HG02588 (cell line): ENCODE measurements around the gene THSD7B.

Source experiments
- ATAC-seq: cut with Tn5 transposase; IDR thresholded peaks from one replicate; pipeline ENCODE4 v1.9.1; 2021; ENCODE audit warnings: mild to moderate bottlenecking, moderate library complexity; ENCODE audit not compliant: unreplicated experiment

THSD7B gene

GRCh38 chr2:137190411-137191195, 425.3 kb downstream of the THSD7B start:
- ATAC-seq = no peak

- ATAC-seq = no peak
These were observed 427.3 kb downstream of the THSD7B start for GRCh38 chr2:137192366-137193310.

DNA sequence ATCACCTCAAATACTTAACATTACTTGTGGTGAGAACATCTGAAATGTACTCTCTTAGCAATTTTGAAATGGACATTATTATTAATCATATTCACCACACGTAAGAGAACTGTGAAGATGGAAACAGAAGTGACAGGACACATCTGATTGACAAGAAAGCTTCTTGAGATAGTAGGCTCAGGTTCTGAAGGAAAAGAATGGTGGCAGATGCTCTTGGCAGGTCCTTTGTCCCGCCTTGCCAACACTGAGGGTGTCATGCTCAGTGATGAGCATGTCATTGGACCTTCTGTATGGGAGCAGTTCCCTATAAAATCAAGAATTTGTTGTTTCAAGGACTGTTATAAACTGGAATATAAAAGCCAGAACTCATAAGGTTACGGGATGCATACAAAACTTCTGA, 428.1 kb downstream of the THSD7B start:
- no peak for ATAC-seq

DNA sequence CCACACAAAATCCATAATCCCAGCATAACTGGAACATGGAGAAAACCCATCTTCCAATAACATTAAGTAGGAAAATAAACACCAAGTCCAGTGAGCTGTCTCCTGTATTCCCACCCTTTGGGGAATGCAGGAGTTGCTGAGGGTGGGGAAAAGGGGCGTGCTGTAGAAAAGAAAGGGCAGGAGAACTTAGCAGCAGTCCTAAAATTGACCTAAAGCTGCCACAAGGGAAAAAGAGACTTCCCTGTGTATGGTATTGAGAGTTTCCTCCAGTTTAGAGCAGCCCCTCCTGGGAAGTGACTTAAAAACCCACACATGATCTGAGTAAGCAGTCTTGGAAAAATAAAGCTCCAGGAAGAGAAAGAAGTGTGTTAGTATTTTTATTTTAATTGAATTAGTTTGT, 428.8 kb downstream of the THSD7B start:
- ATAC-seq = no peak

DNA sequence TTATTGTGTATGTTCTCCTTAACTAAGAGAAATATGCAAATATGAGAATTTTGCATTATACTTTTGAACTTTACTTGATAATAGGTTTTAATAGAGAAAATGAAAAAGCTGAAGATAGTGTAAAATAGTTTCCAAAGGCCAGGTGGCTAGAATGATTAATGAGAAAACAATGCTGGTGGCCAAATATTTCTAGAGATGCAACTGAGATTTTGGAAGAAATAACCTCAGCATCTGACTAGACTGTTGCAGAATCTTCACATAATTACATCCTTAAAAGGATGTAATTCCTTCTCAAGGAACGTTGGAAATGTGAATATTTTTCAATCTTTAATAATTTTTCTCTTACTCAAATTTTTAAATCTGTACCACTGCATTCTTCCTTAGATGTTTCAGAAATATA, 434.4 kb downstream of the THSD7B start:
- ATAC-seq = no peak

GRCh38 chr2:137202318-137202717, 437.0 kb downstream of the THSD7B start:
- ATAC-seq = no peak

GRCh38 chr2:137205324-137205723, 440.0 kb downstream of the THSD7B start:
- ATAC-seq = no peak

- no peak for ATAC-seq
These were observed 440.7 kb downstream of the THSD7B start for GRCh38 chr2:137206069-137206468.

GRCh38 chr2:137207030-137207429, 441.7 kb downstream of the THSD7B start:
- no peak for ATAC-seq

GRCh38 chr2:137208431-137208891, 443.1 kb downstream of the THSD7B start:
- no peak for ATAC-seq

DNA sequence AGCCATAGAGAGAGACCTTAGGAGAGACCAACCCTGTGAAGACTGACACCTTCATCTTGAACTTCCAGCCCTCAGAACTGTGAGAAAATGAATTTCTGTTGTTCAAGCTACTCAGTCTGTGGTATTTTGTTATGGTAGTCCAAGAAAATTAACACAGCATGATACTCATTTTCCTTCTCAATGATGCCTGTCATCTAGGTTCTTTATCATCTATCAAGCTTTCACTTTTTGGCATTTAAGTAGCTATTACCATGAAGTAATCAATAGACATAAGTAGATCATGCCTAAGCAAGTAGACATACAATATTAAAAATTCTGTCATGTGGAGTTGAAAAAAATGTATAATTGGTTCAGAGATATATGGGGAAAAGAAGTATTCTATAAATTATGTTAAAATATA, 444.7 kb downstream of the THSD7B start:
- no peak for ATAC-seq

GRCh38 chr2:137211761-137212160, 446.4 kb downstream of the THSD7B start:
- ATAC-seq = no peak

DNA sequence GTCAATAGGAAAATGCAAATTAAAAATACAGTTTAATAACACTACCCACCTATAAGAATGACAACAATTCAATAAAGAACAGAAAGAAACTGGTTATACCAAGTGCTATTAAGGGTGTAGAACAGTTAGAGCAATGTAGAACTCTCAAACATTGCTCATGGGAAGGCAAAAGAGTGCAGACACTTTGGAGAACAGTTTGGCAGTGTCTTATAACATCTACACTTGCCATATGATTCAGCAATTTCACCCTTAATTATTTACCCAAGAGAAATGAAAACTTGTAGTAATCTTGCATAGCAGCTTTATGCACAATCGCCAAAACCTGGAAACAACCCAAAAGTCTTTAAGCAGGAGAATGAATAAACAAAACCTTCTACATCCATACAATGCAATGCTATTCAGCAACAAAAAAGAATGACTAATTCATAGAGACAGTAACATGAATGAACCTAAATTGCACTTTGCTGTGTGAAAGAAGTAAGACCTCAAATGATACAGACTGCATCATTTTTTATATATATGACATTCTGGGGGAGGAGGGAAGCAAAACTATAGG, 455.2 kb downstream of the THSD7B start:
- ATAC-seq = no peak

DNA sequence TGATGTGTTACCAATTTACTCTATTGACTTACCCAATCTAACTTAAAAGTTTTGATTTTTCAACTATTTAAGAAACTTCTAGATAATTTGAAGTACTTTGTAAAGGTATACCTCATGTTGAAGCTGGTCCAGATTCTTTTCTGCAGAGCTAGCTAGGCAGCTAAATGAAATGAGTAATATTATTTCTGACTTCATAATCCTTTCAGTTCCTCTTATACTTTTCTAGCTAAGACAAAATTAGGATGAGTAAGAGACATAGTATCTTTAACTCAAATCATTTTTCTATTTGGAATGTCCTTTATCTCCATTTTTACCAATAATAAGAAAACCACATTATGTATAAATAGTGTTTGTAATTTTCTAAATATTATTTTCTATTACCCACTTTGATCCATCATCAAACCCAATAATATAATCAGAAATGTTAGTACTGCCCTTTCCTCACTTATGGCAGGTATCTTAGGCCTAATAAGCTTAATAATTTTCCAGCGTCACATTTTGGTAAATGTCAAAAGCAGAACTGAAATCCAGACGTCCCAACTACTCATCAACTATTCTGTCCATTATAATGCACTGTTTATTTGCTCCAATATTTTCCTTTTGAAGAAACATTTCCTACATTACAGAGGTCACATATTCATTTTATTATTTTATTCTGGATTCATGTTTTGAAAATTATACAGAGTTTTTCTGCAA, 456.6 kb downstream of the THSD7B start:
- ATAC-seq = no peak

- no peak for ATAC-seq
These were observed 458.4 kb downstream of the THSD7B start for GRCh38 chr2:137223722-137224121.

DNA sequence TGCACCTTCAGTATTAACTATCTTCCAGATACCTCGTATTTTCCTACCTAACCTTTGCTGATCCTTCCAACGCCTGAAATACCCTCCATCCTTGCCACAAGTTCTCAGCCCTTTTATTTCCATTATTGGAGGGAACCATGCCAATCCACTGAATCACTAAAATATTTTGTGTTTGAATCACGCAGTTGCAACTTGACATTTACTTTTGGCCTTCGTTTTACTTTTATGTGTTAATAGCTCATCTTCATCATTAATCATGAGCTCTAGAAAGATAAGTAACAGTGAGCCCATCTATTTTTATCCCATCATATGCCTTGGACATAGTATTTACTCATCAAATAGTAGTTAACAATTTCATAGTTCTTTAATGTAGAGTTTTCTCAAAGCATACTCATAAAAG, 463.2 kb downstream of the THSD7B start:
- ATAC-seq = no peak

GRCh38 chr2:137229834-137230233, 464.5 kb downstream of the THSD7B start:
- ATAC-seq = no peak

- ATAC-seq = no peak
These were observed 466.3 kb downstream of the THSD7B start for GRCh38 chr2:137231628-137232027.

DNA sequence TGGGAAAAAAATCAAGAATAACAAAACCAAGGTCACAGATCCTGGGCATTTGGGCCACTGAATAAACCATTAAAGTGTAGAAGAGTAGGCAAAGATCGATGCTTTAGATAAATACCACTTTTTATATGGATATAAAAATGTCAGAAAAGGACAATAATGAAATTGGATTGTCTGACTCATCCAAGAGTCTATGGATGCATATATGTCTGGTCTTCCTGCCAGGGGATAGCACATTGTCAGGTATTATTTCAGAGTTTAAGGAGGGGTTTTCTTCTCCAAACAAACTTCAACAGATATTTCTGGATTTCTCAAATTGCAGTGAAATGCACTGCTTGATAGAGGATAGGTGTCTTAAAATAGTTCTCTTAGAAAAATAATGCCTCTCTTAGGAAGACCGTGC, 466.7 kb downstream of the THSD7B start:
- no peak for ATAC-seq

- no peak for ATAC-seq
These were observed 467.7 kb downstream of the THSD7B start for GRCh38 chr2:137233091-137233490.

DNA sequence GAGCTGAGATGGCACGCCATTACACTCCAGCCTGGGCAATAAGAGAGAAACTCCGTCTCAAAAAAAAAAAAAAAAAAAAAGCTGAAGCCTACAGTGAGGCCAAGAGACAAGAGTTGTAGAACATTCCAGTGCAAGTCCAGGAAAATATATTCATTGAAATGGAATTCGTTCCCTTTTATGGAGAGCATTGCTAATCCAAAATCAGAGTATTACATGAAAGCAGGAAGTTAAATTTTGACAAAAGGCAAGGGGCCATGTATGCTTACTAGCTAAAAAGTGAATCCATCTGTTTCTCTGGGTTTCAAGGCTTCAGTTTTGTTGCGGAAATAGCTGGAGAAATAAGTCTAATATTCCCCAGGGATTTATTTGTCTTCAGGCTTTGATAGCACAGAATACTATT, 471.7 kb downstream of the THSD7B start:
- ATAC-seq = no peak
